Stimulated activated CD4-positive, alpha-beta T cell treated with anti-CD3 and anti-CD28 coated beads, Interleukin-4, amount 100 ng/mL, for 48 hours (primary cell): ENCODE data around the gene CIC.

Source experiments
- DNase-seq, 2 donors: peaks; one replicate each; pipeline ENCODE4 v3.0.0-alpha.2; 2020; ENCODE audit warnings: low read depth in 2 of 2

CIC gene

DNA sequence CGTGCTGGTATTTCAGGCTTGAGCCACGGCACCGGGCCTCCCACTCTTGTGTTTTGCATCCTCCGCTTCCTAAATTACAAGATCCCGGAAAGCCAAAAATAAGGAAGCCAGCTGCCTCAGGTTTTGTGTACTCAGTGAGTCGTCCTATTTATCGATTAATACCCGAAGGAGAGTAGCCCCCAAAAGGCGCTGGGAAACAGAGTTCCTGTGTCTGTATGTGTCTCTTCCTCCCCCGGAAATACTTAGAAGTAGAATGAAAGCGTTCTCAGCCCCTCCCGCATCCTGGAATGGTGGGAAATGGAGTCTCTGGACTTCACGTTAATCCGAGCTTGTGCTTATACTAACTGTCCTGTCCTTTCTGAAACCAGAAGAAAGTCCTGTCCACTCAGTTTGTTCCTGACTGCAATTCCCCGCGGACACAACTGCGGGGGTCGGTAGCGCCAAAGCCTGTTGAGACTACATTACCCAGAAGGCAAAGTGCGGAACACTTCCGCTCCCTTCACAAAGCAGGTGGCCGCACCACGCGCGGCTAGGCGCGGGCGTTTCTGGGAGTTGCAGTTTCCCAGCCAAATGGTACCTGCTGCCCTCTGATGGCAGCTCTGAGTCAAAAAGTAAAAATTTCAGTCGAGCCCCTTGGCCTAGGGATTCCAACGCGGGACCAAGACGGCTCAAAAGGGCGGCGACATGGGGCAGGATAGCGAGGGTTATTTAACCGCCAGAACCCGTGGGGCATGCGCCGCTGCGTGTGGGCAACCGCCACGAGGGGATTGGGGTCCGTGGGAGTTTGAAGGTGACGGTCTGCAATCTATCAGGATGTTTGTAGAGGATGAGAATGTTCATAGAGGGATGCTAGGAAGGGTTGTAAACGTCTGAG lies 24.5 kb upstream of the CIC start:
- peak; percentile 82 to 90 for DNase-seq

GRCh38 chr19:42245231-42245630 lies 23.8 kb upstream of the CIC start:
- no peak for DNase-seq

DNA sequence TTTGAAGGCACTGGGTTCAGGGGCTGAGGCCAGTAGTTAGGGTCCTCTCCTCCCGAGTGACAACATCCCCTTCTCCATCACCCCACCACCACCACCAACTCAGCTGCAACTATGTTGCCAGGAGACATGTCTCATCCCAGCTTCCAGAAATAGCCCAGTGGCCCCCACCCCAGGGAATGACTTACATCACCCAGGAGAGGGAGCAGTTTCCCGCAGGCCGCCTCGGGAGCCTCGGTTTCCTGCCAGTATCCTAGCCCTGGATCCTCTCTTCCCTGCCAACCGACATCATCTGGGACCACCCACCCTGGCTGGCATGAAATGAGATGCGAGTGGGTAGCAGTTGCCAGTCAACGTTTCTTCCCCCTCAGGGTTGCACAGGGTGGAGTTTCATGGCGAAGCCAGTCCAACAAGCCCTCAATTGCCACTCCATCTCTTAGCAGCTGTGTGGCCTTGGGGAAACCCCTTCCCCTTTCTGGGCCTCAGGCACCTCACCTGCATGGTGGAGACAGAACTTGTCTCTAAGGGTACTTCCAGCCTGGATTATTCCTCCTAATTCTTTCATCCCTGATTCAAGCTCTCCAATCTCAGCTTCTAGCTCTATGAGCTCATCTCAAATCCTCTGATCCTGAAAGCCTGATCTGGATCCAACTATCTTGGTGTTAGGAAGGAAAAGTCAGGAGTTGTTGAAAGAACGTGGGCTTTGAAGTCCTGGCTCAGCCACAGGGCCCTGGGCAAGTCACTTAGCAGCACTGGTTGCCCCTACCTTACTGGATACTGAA lies 22.7 kb upstream of the CIC start:
- DNase-seq, result no peak

DNA sequence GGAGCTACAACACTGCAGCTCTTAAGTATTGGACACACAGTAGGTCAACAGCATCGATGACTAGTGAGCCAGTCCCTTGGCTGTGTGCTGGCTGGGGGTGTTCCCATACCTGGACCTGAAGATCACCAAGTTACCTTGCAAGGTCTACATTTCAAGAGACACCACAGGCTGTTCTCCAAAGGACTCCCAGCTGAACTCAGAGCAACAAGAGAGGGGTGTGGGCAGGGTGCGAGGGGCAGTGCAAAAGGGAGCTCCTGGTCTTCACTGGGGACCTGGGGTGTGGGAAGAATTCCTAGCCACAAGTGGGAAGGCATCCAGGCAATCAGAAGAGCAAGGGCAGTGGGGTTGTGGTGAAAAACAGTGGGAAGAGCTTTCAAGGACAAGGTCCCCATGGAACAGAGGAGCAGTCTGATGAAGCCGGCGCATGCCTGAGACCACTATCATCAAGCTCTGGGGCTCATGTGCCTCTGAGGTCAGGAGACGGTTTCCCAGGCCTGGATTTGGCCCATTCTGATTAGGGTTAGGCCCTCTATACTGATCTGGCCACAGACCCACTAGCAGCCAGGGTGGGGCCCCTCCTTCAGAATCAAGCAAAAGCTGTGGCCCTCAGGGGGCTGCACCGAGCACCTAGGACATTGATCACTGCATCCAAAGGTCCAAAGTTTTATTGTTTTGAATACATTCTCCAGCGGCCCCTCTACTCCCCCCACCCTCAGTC lies 22.0 kb upstream of the CIC start:
- DNase-seq, result no peak

GRCh38 chr19:42247640-42248199 lies 21.3 kb upstream of the CIC start:
- no peak for DNase-seq

DNA sequence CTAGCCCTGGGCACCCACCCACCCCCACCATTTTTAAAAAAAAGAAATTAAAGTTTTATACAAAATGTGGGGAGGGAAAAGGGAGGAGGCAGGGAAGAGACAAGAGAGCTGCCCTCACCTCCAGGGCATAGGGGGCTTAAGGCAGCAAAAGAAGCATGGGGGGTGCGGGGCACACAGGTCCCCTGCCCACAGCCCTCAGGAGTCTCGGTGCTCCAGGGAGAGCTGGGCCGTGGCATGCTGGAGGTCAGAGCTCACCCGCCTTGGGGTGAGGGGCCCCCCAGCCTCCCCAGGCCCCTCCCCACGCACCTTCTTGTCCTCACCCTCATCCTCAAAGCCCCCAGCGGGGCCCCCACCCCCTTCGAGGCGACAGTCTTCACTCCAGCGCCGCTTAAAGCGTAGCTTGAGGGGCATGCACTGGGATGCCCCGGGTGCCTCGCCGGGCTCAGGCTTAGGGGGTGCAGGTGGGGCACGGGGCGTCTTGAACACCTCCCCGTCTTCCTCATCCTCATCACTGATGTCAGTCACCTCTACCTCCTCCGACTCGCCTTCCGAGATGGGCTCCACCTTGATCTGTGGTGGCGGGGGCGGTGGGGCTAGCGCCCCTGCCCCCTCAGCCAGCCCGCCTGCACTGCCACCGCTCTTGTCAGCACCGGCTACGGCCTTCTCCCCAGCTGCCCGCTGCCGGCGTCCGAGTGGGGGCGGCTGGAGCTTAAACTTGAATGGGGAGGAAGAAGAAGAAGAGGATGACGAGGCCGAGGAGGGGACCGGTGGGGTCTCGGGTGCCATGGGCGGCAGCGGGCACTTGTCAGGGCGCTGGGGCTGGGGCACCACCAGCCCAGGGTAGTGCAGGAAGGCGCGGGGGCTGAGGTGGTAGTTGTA lies 20.5 kb upstream of the CIC start:
- DNase-seq, result no peak

GRCh38 chr19:42249149-42249750 lies 19.8 kb upstream of the CIC start:
- no peak for DNase-seq

GRCh38 chr19:42249769-42250168 lies 19.3 kb upstream of the CIC start:
- DNase-seq, result no peak

DNA sequence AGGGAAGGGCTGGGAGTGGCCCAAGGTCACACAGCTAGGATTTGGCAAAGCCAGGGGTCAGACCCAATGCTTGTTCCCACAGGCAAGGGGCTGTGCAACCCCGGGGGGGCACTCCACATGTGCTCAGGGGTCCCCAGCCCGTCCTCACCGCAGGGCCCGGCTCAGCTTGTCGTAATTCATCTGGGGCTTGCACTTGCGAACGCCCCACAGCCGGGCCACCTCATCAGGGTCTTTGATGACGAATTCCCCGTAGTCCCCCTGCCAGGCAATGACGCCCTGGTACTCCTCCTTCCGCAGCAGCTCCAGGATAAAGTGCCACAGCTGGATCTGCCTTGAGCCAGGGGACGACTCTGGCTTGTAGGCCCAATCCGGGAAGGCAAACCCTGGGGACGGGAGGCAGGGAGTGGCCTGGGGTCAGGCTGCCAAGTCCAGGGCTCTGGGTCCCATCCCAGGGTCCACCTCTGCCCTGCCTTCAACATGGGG lies 18.8 kb upstream of the CIC start:
- DNase-seq, result no peak

- DNase-seq, result no peak
Observed at GRCh38 chr19:42250666-42251531, 18.2 kb upstream of the CIC start.

DNA sequence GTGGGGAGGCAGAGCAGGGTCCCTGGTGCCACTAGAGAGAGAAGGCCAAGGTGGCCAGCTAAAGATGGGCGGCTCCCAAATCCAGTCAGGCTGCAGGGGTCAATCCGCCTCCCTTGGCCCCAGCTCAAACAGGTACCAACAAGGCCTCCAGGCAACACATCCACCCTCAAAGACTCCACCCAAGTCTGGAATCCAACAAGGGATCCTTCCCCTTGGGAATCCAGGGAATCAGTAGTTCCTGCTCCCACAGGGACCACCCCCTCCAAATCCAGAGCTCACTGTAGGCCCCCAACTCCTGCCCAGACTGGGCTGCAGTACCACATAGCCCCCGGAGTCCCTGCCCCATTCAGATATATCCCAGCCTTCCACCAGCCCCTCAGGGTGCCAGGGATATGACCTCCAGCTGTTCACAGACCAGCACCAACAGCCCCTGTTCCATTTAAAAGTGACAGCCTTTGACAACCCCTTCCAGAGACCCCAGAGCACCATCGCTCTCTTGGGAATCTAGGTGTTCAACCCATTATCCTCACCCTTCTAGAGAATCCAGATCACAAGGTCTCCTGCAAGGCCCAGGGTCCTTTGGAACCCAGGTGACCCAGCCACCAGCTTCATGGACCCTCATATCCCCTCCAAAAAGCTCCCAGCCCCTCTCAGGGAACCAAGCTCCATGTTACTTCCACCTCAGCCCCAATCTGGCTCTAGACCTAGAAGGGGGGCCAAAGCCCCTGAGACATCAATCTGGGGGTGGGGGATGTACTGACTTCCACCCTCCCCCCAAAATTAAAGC lies 17.3 kb upstream of the CIC start:
- no peak for DNase-seq

- no peak for DNase-seq
Observed at GRCh38 chr19:42252365-42253244, 16.4 kb upstream of the CIC start.

DNA sequence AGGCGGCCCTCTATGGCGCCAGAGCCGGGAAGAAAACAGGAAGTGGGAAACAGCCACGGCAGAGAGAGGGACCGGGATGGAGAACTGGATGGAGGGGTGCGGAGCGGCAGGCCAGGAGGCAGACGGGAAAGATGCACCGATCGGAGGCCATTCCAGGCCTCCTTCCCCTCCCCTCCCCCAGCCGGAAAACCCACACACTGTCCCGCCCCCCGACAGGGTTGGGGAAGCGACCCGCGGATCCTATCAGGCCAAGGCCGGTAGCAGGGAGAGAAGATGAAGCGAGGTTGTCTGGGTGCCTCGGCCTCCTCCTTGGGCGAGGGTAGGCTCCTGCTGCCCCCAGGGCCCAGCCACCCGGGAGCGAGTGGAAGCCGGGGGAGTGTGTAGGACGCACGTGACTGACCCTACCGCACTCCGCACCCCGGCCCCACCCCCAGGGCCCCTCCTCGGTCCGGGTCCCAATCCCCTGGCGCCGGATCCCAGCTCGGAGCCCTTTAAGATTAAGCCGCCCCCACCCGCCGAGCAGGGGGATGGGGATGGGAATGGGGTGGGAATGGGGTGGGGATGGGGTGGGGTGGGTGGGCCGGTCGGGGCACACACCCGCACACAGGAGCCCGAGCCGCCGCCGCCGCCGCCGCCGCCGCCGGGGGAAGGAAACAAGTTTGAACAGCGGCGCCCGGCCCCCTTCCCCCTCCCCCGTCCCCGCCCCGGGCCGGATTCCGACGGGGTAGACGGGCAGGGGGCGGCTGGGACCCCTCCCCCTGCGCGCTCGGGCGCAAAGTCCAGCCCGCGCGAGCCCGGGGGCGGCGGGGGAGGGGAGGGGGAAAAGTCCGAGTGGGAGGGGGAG lies 15.6 kb upstream of the CIC start:
- peak; percentile 55 to 60 for DNase-seq

DNA sequence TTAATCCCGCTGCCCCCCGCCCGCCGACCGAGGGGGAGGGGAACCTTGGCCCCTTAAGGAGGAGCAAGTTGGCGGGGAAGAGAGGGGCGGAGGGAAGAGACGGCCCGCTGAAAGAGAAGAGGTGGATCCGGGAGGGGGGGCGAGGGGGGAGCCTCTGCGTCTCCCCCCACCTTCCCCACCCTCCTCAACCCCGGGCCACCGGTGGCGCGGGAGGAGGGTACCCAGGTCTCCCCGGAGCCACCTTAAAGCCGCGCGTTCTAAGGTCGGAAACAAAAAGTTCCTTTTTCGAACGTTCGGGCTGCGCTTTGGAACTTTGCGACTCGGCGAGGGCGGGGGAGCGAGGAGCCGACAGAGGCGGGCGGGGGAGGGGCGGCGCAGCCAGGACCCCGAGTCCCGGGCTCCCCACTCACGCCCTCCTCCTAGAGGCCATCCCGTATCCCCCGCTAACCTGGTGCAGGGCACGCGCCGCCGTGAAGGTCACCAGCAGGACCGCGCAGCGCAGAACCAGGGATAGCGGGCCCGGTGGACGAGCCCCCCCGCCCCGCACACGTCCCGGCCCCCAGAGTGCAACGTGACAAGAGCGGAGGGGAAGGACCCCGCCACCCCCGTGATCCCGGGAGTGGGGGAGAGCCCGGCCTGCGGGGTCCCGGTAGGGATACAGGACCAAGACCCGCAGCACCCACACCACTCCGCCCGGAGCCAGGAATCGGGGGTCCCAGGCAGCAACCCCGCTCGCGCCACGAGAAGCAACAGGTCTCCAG lies 14.8 kb upstream of the CIC start:
- DNase-seq, result peak; percentile 63 to 74

DNA sequence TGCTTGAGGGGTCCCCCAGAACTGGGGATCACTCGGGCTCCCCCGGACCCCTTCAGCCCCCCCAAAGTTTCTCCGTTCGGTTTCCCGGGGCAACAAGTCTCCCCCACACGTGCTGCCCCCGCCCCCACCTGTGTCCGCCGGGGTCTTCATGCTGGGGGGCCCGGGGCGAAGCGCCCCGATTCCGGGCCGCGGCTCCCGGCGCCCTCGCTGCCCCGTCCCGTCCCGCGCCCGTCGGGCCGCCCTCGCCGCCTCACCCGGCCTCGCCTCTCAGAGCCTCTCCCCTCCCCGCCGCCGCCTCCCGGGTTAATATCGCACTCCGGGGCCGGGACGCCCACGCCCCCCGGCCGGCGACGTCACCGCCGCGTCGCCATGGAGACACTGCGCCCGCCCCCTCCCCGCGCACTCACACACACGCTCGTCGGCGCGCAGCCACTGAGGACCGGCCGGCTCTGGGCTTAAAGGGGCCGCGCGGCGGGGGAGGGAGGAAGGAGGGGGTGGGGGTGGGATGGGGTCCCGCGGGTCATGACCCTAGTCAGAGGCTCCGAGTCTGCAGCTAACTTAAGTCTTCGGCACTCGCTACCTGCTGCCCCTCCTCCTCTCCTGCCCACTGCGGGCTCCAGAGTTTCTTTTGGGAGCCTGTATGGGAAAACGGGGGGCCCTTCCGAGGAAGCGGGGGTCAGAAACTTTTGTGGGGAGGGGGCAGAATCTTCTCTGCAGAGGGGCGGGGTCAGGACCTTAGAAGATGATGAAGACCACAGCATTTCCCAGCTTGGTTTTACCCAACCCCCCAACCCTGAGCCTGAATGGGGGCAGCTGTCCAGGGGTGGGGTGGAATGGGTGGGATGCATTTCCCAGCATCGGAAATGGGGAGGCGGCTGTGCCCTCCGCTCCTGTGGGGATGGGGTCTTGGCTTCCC lies 13.9 kb upstream of the CIC start, which contains the start of gene ERF:
TSS of gene ERF (minus strand) at position 279 of the 916 bp plus-strand sequence. CDS start at position 150, 129 bp downstream.
- DNase-seq, result peak; percentile 89 to 91
